ENCODE measurements around the gene SCAF4.
"Not testable (repeated sequence)": the region's sequence is repeated elsewhere in the genome, so short reads cannot be mapped to it uniquely, and the experiment has no call there.

The SCAF4 gene

DNA sequence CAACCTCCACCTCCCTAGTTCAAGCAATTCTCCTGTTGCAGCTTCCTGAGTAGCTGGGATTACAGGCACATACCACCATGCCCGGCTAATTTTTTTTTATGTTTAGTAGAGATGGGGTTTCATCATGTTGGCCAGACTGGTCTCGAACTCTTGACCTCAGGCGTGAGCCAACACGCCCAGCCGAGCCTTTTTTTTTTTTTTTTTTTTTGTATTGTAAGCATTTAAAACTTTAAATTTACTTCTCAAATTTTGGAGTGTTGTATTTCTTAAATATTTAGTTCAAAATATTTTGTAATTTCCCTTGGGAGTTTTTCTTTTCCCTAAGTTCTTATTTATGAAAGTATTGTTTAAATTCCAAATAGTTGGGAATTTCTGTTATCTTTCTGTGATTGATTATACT is 9.2 kb upstream of the SCAF4 start:
- DNase-seq (ENCODE audit: low read depth in 2 of 2), result no peak

DNA sequence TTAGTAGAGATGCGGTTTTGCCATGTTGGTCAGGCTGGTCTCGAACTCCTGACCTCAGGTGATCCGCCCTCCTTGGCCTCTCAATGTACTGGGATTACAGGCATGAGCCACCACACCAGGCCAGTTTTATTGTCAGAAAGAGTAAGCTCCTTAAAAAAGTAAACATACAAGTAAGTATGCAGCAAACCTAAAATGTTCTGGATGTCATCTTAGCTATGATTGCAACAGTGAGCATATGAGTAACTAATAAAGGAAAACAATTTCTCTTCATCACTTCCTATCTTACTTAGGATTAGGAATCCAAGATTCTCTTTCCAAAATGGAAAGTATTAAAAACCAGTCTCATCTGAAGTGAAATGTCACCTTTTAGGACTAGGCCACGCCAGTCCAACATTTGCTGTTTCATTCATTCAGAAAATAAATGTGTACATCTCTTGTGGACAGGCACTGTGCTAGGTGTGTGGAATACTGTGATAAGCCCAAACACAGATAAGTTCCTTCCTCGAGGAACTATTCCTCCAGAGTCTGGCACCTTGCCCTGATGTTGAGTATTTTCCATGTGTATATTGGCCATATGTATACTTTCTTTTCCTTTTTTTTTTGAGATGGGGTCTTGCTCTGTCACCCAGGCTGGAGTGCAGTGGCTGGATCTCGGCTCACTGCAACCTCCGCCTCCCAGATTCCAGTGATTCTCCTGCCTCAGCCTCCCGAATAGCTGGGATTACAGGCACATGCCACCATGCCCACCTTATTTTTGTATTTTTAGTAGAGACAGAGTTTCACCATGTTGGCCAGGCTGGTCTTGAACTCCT is 5.9 kb upstream of the SCAF4 start:
- DNase-seq (ENCODE audit: low read depth in 2 of 2), result not testable (repeated sequence)

DNA sequence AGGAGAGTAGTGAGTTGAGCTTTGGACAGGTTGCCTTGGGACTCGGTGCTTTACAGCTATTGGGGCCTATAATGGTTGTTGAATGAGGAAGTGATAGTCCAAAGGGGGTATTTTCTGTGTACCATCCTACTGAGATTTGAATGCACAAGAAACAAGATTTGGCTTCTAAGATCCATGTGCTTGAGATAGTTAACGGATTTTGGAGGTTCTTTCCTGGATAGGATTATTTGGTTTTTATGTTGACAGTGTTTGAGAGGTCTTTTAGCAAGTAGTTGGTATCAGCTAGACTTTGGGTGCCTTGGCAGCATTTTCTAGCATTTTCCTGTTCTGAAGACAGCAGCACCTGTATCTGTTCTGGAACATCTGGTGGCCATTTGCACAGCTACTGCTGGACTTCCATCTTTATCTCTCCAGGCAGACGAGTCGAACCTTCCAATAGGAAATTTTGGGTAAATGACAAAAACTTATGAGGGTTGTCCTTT is 3.6 kb upstream of the SCAF4 start:
- no peak for DNase-seq (ENCODE audit: low read depth in 2 of 2)

DNA sequence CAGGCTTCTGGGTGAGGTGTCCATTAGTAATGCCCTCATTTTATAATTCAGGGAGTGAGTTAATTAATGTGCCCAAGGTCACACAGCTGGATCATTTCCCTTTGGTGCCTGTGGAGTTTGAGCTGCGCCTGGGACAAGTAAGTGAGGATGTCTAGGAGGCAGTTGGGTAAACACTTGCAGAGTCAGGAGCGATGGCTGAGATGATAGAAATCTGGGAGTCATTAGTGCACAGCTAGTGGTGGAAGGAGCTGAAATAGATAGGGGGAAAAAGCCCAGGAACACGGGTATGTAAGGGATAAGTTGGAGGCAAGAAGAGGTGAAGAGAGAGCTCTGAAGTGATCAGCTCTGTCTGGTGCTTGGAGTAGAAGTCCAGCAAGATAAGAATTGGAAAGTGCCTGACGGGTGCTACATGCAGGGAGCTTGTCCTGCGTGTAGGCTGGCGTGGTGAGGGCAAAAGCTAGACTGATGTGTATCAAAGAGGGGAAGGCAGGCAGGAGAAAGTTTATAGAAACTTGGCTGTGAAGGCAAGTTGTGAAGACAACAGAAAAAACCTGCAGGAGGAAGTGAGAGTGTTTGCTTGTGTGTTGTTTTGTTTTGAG is 1.7 kb upstream of the SCAF4 start:
- peak in 1 of 2 experiments; percentile 27 for DNase-seq (ENCODE audit: low read depth in 2 of 2)

DNA sequence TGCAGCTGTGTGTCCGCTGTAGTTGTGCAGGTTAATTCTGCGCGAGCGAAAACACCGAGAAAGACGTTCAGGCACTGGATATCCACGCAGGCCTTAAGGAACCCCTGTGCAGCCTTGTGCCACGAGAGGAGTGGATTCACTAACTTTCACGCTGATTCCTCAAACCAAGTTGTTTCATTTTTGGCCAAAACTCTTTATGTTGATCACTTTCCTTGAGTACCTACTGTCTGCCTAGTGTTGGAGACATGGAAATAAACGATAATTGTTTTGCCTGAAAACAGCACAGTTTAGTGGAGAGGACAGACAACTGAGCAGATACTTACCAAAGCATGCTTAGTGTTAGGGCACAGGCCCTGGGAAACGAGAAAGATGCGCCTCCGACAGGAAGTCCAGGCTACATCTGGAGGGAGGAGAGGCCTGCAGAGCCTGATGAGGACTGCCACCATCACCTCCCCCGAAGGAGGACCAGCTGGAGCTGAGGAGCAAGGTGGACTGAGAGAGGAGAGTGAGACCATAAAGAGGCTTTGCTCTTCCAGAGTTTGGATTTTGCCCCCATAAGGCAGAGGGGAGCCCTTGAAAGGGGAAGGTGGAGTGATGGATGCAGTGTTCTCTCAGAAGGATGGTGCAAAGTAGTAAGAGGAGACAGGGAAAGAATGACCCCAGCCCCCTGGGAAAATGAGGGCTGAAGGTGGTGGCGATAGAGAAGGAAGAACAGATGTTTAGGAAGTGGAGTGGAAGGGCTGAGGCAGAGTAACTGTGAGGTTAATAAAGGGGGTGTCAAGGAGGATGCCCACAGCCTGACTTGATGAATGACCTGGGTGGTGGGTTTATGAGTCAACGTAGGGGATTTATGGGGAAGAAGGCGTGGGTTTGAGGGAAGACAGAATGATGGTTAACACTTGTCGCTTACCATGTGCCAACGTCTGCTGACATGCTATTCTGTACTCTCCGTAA is 956 bp upstream of the SCAF4 start:
- DNase-seq (ENCODE audit: low read depth in 2 of 2), result no peak

DNA sequence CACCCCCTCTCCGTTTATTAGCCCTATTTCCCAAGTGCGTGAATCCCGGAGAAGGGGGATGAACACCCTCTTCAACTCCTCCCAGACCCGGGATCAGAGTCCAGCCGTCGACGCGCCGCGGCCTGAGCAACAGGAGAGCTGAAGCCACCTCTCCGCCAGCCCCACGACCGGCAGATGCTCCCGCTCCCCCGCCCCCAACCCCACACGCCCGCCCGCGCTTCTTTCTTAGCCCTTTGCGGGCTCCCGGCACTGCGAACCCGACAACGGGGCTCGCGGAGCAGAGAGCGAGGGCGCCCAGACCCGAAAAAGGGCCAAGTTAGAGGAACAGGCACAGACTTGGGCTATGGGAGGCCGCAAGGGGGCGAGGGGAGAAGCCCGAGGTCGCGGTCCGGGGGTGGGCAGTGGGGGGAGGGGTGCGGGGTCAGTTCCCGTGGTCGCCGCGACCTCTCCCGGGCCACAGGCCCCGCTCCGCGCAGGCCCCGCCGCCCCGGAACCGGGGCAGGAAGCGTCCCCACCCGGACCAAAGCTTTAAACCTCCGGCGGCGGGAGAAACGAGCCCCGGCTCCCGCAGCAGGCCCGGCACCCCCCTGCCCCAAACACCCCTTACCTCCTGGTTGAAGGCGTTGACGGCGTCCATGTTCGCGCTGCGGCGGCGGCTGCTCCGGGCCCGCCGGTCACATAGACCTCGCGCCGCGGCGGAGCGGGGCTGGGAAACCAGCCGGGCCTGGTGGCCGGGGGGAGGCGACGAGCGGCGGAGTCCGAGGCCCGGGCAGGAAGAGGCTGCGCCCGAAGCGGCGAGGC is 662 bp downstream of the SCAF4 start:
- no peak for DNase-seq (ENCODE audit: low read depth in 2 of 2)

DNA sequence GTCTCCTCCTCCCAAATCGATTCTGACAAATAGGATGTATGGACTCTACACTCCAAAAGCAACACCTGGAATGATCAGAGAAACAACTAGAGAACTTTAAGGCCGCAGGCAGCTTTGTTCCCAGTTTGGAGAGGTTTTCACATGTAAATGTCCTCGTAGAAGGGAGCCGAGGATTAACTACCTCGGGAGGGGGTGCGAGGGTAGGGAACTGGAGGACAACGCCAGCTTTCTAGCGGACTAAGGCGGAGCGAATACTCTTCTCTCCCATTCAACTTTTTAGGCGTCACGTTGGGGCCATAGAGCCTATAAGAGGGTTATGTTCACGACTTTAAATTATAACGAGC is 1.2 kb downstream of the SCAF4 start:
- no peak for DNase-seq (ENCODE audit: low read depth in 2 of 2)

DNA sequence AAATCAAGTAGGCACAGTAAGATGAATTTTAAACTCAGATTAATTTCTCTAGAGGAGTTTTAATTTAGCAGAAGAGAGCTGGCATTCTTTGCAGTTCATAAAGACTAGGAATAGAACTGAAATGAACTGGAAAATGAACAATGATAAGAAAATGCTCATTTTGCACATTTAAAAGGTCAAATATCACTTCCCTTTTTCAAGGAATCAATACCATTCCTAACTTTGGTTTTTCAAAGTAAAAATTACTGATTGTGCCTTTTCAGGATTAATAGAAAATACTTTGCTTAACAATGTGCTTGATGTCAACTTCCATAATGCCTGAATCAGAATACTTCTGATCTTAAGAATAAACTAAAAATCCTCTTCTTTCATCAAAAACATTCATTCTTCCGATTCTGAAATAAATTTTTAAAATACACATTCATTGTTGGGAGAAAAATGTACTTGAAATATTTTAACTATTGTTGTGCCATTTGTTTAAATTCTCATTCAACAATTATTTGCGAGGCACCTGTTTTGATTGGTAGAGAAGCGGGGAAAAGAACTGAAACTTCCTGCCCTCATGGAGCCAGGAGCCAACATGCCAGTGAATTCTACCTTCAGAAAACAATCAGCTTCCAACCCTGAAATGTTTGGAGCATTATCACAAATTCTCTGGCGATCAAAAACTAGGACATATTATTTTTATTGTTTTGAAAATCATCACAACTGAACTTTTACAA is 2.1 kb downstream of the SCAF4 start:
- DNase-seq (ENCODE audit: low read depth in 2 of 2), result no peak

DNA sequence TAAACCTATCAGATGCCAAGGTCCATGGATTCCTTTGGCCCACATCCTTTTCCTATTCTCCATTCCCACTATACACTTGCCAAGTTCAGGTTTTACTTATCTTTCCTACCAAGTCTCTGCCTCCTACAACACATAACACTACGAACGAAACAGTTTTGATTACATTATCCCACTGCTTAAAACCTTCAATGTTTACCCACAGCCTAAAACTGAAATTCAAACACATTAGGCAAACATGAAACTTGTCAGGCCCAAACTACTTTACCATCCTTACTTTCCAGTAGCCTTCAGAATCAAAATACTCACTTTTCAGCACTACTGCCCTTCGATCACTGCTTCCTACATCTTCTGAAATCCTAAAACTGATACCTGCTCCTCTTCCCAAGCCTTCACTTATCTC is 3.0 kb downstream of the SCAF4 start:
- DNase-seq (ENCODE audit: low read depth in 2 of 2), result no peak

DNA sequence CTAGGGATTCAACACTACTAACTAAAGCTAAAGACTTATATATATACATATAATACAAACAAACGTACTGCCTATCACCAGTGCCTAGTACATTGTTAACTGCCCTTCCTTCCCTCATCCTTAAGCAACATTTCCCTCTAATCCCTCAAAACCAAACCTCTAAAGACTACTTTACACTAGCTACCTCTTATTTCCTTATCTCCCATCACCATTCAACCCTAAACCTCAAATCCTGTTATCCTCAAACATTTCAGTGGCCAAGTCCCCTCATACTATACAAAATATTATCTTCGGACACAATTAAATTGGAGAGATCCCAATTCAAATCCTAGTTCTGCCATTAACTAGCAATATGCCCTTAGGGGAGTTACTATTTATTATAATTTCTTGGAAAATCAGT is 3.7 kb downstream of the SCAF4 start:
- no peak for DNase-seq (ENCODE audit: low read depth in 2 of 2)

DNA sequence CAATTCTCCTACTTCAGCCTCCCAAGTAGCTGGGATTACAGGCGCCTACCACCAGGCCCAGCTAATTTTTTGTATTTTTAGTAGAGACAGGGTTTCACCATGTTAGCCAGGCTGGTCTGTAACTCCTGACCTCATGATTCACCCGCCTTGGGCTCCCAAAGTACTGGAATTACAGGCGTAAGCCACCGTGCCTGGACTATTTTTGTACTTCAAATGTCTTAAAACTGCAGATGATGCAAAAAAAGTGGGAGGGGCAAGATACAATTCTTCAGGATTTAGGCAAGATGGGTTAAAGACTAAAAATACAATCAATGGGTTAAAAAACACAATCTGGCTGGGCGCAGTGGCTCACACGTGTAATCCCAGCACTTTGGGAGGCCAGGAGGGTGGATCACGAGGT is 4.7 kb downstream of the SCAF4 start:
- DNase-seq (ENCODE audit: low read depth in 2 of 2), result no peak

DNA sequence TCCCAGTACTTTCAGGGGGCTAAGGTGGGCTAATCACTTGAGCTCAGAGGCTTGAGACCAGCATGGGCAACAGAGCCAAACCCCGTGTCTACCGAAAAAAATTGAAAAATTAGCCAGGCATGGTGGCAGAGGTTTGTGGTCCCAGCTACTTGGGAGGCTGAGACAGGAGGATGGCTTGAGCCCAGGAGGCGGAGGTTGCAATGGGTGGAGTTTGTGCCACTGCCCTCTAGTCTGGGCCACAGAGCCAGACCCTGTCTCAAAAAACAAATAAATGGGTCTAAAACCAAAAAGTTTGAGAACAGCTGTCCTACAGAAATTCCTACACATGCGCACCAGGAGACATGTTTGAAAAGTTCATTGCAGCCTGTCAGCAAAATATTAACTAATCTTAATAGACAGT is 5.5 kb downstream of the SCAF4 start:
- no peak for DNase-seq (ENCODE audit: low read depth in 2 of 2)

DNA sequence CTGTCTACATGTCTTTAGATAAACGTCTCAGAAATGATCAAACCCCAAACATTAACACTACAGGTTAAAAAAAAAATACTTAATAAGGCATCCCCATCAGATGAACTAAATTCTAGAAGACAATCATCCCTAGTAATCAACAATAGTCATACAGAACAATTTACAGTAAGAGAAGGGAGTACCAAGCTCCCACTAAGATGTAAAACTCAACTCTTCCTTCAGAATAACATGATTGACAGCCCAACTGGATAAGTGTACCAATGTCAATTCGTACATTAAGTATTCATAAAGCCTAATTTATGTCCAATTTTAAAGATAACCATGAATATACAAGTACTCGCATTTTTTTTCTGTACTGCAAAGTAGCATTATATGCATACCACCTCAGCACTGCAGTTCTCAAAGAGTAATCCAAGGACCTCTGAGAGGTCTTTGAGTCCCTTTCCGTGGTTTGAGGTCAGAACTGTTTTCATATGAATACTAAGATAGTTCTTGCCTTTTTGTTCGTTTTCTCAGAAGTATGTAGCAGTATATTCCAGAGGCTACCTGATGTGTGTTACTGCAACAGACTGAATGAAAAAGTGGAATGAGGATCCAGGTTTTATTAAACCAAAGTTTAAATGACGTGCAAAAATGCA is 6.6 kb downstream of the SCAF4 start:
- no peak for DNase-seq (ENCODE audit: low read depth in 2 of 2)

DNA sequence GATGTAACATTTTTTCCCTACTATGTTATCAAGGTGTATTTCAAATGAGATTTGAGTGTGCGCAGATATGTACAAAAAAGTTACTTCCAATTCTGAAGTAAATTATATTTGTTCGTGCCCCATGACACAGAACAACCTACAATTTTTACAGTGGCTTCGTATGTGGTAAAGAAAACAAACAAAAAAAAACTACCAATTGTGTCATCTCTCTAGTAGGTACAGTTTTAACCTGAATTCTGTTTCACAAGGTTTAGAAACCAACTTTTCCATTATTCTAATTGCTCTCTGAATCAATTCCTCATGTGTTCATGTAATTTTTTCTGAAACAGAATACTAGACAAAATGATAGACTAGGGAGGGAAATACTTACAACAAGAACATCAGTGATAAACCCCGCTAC is 7.4 kb downstream of the SCAF4 start:
- no peak for DNase-seq (ENCODE audit: low read depth in 2 of 2)

DNA sequence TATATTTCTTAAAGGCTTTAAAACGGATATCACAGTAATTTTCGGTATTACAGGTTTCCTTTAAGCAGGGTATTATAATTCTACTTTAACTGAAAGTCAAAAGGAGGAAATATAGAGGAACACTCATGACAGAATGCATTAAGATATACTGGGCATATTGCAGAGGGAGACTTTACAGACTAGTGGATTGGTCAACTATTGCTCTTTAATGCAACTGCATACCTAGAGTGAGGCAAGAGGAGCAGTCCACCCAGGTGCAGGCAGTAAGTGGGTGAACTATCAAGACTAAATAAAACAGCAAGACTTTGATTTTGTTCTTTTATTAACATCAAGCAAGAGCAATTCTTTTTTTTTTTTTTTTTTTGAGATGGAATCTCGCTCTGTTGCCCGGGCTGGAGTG is 10.5 kb downstream of the SCAF4 start:
- DNase-seq (ENCODE audit: low read depth in 2 of 2), result no peak

DNA sequence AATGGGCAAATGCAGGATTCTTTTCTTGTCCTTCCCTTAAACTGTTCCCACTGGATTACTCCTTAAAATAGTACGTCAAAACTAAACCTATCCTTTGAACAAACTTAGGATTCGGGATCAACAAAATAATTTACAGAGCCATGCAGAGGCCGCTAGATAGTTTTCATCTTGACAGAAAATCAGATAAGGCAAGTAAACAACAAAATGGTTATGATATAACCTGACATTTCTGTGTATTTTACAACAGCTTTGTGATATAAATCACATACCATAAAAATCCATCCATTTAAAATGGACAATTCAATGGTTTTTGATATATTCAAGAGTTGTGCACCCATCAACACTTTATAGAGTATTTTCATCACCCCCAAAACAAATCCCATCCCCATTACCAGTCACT is 11.2 kb downstream of the SCAF4 start:
- DNase-seq (ENCODE audit: low read depth in 2 of 2), result no peak

DNA sequence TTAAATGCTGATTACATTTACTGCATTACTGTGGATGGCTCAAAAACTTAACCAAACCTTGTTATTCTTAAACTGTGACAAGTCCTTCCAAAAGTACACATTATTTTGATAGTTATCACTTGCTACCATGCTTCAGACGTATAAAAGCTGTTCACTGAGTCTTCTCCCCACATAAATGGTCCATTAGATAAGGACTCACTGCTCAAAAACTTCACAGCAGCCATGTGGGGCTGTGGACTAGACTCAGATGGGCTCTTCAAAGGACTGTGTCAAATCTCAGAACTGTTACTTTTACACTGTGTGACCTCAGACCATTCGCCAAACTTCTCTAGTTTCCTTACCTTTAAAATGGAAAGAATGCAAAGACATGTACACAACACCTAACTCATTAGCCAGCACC is 11.6 kb downstream of the SCAF4 start:
- DNase-seq (ENCODE audit: low read depth in 2 of 2), result no peak

DNA sequence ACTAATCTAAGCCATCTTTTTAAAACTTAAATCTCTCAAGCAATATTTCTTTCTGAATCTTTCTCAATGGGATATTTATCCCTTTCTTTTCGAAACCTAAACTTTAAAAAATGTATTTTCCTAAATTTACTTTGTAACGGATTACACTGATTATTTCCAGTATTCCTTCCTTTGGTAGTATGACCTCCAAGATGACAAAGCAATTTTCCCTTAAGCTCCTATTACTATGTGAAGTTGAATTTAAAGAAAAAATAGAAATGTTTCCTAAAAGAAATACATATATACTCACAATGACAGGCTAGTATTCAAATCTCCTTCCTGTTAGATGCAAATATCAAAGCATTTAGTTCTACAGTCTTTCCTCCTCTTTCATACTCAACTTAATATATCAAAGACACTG is 15.8 kb downstream of the SCAF4 start:
- no peak for DNase-seq (ENCODE audit: low read depth in 2 of 2)

DNA sequence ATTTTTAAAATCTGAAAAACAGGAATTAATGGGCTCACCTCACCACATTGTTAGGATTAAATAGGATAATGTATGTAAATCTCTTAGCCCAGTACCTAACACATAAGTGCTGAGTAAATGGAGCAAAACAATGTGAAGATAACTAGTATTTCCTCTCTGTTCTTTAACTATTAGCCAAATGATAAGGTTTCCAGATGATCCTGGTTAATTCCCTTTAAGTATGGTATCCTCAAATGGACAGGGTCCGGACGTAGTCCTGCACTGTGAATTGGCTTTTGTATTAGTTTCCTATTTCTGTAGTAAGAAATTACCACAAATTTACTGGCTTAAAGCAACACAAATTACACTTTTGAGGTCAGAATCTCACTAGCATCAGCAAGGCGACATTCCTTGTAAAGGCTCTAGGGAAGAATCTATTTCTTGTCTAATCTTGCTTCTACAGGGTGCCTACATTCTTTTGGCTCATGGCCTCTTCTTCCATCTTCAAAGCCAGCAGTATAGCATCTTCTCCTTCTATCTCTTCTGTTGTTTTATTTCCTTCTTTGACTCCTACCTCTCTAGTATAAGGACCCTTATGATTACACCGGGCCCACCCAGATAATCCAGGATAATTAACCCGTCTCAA is 17.1 kb downstream of the SCAF4 start:
- DNase-seq (ENCODE audit: low read depth in 2 of 2), result no peak
